Coronary artery (tissue), 2 donors: Measurements from ENCODE around the gene MIPOL1.

Experiments
- DNase-seq: peaks from one replicate; pipeline ENCODE4 v3.0.0-alpha.2; 2017; ENCODE audit warnings: low spot score
- H3K27ac ChIP-seq, 2 donors: fragments of 200-600 bp; sonication (generic); one replicate each; pipeline ENCODE4 v1.5.1; 2016 to 2019
- H3K4me3 ChIP-seq: fragments of 200-600 bp; sonication (generic); 2 replicates; pipeline ENCODE4 v1.5.1; 2016; ENCODE audit warnings: mild to moderate bottlenecking, moderate library complexity
- TF ChIP-seq, protein P1 (sequence below): fragments of 200-600 bp; sonication (generic); IDR thresholded peaks from one replicate; pipeline ENCODE4 v1.5.1; 2019; ENCODE audit warnings: antibody characterized with exemption

The MIPOL1 gene

DNA sequence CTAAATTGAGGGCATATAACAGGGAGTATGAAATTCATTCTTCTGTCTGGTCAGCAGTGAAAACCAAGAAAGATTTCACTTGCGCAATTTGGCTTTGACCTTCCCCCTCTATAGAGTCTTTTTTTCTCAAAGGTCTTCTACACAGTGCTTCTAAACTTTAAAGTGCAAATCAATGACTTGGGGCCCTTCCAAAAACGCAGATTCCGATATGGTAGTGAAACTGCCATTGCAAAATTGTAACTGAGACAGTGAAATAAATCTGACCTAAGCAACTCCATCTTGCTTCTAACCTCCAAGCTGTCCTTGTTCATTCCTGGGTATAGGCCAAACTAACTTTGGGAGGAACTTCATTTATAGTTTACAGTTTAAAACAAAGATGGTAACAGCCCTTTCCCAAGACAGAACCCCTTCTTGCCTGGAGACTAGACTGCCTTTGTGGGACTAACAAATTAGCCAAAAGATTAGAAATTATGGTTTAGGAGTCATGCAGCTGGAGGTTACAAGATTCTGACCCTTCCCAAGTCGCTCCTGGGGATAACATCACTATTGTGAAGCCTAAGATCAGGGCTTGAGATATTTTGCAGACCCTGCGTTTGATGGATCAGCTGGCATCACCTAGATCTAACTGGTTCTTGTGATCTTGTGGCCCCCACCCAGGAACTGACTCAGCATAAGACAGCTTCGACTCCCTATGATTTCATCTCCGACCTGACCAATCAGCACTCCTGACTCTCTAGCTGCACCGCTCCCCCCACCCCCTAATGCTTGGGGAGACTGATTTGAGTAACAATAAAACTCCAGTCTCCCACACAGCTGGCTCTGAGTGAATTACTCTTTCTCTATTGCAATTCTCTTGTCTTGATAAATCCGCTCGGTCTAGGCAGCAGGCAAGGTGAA, 30.3 kb upstream of the MIPOL1 start:
- TF ChIP-seq, protein P1, sequence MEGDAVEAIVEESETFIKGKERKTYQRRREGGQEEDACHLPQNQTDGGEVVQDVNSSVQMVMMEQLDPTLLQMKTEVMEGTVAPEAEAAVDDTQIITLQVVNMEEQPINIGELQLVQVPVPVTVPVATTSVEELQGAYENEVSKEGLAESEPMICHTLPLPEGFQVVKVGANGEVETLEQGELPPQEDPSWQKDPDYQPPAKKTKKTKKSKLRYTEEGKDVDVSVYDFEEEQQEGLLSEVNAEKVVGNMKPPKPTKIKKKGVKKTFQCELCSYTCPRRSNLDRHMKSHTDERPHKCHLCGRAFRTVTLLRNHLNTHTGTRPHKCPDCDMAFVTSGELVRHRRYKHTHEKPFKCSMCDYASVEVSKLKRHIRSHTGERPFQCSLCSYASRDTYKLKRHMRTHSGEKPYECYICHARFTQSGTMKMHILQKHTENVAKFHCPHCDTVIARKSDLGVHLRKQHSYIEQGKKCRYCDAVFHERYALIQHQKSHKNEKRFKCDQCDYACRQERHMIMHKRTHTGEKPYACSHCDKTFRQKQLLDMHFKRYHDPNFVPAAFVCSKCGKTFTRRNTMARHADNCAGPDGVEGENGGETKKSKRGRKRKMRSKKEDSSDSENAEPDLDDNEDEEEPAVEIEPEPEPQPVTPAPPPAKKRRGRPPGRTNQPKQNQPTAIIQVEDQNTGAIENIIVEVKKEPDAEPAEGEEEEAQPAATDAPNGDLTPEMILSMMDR: no peak
- no peak overlapping the region for H3K27ac ChIP-seq

DNA sequence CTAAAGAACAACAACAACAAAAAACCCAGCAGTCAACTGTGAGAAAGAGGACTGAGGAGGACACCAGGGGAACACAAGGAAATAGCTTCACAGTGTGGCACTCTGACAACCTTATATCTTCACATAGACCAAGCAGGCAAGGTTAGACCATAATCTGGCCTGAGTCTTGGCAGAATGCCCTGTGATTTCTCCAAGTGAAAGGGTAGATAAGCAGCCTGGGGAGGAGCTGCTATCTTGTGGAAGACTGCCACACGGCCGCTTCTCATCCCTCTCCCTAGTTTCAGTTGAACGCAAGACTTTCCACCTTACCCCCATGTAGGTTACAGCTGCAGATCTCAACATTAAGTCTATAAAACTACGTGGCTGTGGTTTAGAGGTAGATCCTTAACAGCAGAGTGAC, 29.0 kb upstream of the MIPOL1 start:
- TF ChIP-seq, protein P1: no peak
- no peak for DNase-seq
- no peak overlapping the region for H3K27ac ChIP-seq
- H3K4me3 ChIP-seq: no peak overlapping the region

More for the DNA sequence above, 30.3 kb upstream of the MIPOL1 start:
- no peak overlapping the region for H3K4me3 ChIP-seq
- no peak for DNase-seq

DNA sequence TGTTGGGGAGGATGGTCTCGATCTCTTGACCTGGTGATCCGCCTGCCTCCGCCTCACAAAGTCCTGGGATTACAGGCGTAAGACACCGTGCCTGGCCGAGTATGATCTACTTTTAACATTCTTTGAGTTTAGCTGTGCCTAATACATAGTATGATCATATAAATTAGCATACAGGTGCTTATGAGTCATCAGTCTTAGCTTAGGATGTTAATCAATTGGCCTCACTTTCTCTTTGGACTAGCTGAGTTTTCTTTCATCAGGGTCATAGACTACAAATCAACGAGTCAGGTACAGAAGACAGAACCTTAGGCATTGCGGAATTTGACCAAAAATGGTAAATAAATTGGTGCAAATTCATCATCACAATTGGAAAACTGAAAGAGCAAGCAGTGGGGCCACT, 27.5 kb upstream of the MIPOL1 start:
- Histone ChIP-seq H3K4me3 (no peak overlapping the region), H3K27ac (no peak overlapping the region)
- TF ChIP-seq, protein P1: no peak
- no peak for DNase-seq

DNA sequence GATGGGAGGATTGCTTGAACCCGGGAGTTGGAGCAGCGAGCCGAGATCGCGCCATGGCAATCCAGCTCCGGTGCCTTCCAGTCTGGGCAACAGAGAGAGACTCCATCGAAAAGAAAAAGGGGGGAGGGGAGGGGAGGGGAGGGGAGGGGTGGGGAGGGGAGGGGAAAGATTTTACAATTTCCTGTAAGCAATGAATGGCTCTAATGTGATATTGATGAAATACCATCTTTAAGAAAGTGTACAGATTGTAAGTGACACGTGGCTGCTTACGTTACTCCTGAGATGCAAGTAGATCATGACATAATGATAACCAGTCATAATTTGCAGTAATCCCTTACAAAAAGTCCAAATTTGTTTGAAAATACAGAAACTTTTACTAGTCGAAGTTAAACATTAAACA, 26.7 kb upstream of the MIPOL1 start:
- H3K27ac ChIP-seq: no peak overlapping the region
- no peak for DNase-seq
- H3K4me3 ChIP-seq: no peak overlapping the region
- TF ChIP-seq, protein P1: no peak

GRCh38 chr14:37171678-37172023, 26.1 kb upstream of the MIPOL1 start:
- Histone ChIP-seq H3K27ac (peak overlapping the region; percentile 91 to 93), H3K4me3 (peak overlapping the region; percentile 84)
- DNase-seq: no peak
- TF ChIP-seq, protein P1: no peak

GRCh38 chr14:37172024-37172869, 25.5 kb upstream of the MIPOL1 start, which contains the start of gene SLC25A21:
Gene SLC25A21 (minus strand): TSS chr14:37172606.
- Histone ChIP-seq H3K27ac (peak within 1 kb of the TSS; percentile 91 to 93), H3K4me3 (peak within 1 kb of the TSS; percentile 84)
- TF ChIP-seq, protein P1: no peak
- DNase-seq: peak; percentile 79
